CD4-positive, CD25-positive, alpha-beta regulatory T cell (primary cell): Measurements from ENCODE around the gene PLXNA4. TPM values are rescaled to one million over a fixed set of nuclear protein-coding genes. Genes with fewer than 3 reads are reported as not detected.
A peak's percentile ranks its signal among the peaks of the same experiment; 100 is the strongest.

ENCODE experiments used
- ATAC-seq, 2 donors: fragments of 150-1000 bp; cut with Tn5 transposase; one replicate each; pipeline ENCODE4 v1.10.0; 2021; ENCODE audit warnings: low read depth in 2 of 2, moderate number of reproducible peaks in 2 of 2, moderate library complexity in 1 of 2
- DNase-seq, 3 donors: peaks; one replicate each; pipeline versions ENCODE4 v3.0.0 to v3.0.0-alpha.2; 2012 to 2022; ENCODE audit warnings: mixed read lengths in 1 of 3
- H3K27ac ChIP-seq: one replicate; pipeline ENCODE4 v1.7.0; 2013; ENCODE audit warnings: mild to moderate bottlenecking, low read length; ENCODE audit not compliant: insufficient read depth, poor library complexity, severe bottlenecking
- H3K27me3 ChIP-seq: one replicate; pipeline ENCODE4 v1.7.0; 2013; ENCODE audit warnings: low read length; ENCODE audit not compliant: control insufficient read depth, insufficient read depth
- H3K36me3 ChIP-seq: one replicate; pipeline ENCODE4 v1.7.0; 2013; ENCODE audit warnings: mild to moderate bottlenecking, low read length, moderate library complexity; ENCODE audit not compliant: control insufficient read depth, insufficient read depth
- H3K4me1 ChIP-seq: 2 replicates; pipeline ENCODE4 v1.7.0; 2013; ENCODE audit warnings: mild to moderate bottlenecking, low read length; ENCODE audit not compliant: insufficient read depth, control insufficient read depth, poor library complexity, severe bottlenecking
- H3K4me3 ChIP-seq: one replicate; pipeline ENCODE4 v1.7.0; 2013; ENCODE audit warnings: low read depth, mild to moderate bottlenecking, low read length, moderate library complexity
- H3K9me3 ChIP-seq, 2 experiments: 1 replicate in 1 of 2; 2 replicates in 1 of 2; pipeline ENCODE4 v1.7.0; 2013; ENCODE audit warnings: low read length in 2 of 2, mild to moderate bottlenecking in 1 of 2, moderate library complexity in 1 of 2; ENCODE audit not compliant: control insufficient read depth in 2 of 2
- H3K27ac Mint-ChIP-seq, 3 donors: one replicate each; pipeline ENCODE4 v1.8.0; 2020 to 2022; ENCODE audit warnings: mild to moderate bottlenecking in 3 of 3, mixed read lengths in 3 of 3, moderate library complexity in 2 of 3
- H3K27me3 Mint-ChIP-seq: one replicate; pipeline ENCODE4 v1.8.0; 2022; ENCODE audit warnings: mild to moderate bottlenecking, mixed read lengths
- H3K36me3 Mint-ChIP-seq: one replicate; pipeline ENCODE4 v1.8.0; 2020; ENCODE audit warnings: mixed read lengths
- H3K4me1 Mint-ChIP-seq, 4 donors: one replicate each; pipeline ENCODE4 v1.8.0; 2020 to 2022; ENCODE audit warnings: mixed read lengths in 4 of 4, mild to moderate bottlenecking in 1 of 4
- H3K4me3 Mint-ChIP-seq, 4 donors: one replicate each; pipeline ENCODE4 v1.8.0; 2020 to 2022; ENCODE audit warnings: mild to moderate bottlenecking in 4 of 4, mixed read lengths in 4 of 4, moderate library complexity in 3 of 4
- H3K9me3 Mint-ChIP-seq, 7 donors: one replicate each; pipeline ENCODE4 v1.8.0; 2020 to 2022; ENCODE audit warnings: mixed read lengths in 7 of 7, mild to moderate bottlenecking in 3 of 7, moderate library complexity in 2 of 7
- polyA plus RNA-seq, 4 donors: library from polyadenylated mRNA; unstranded; fragments of 300-500 nt; fragmentation: Illumina TruSeq; gene quantifications; one replicate each; pipeline ENCODE4 v1.2.3, GENCODE V29; 2021
- total RNA-seq: library from RNA; stranded (reverse); gene quantifications from one replicate; pipeline ENCODE4 v1.2.3, GENCODE V29; 2022

Gene PLXNA4
- total and polyA plus RNA-seq, 5 donors from 2014 or later, result 0.27 TPM; not detected in 4

DNA sequence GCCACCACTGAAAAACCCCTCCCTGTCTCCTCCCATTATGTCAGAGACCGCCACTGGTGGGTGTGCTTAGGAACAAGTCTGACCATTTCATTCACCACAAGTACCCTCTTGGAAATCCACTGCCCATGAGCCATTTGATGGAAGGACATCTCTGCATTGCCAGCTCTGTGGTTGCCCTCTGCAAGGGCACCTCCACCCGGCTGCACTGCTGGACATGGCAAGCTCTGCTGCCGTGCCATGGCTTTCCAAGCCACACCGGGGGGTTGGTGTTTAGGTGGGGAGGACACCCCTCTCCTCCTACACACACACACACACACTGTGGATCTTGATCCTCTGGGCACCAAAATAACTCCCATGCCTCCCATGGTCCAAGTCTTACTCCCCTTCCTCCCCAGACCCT lies 5.2 kb upstream of the PLXNA4 start:
- DNase-seq (no peak), ATAC-seq (no peak)
- Histone ChIP-seq H3K36me3 (no peaks in the 10 kb centered on the region), H3K27ac (no peak overlapping the region), H3K4me3 (no peak overlapping the region), H3K27me3 (peaks cover 14% of the 10 kb centered on the region), H3K9me3 (no peaks in the 10 kb centered on the region), H3K4me1 (no peaks in the 10 kb centered on the region)
- H3K4me3 Mint-ChIP-seq, result no peak overlapping the region
- peak overlapping the region in 1 of 3 donors; percentile 52 for H3K27ac Mint-ChIP-seq
- H3K9me3 Mint-ChIP-seq, result peaks cover 0 to 2% (median 0%) of the 10 kb centered on the region in 7 donors
- peaks cover 27% of the 10 kb centered on the region for H3K27me3 Mint-ChIP-seq
- no peaks in the 10 kb centered on the region for H3K36me3 Mint-ChIP-seq
- H3K4me1 Mint-ChIP-seq, result peaks cover 0 to 5% (median 0%) of the 10 kb centered on the region in 4 donors

DNA sequence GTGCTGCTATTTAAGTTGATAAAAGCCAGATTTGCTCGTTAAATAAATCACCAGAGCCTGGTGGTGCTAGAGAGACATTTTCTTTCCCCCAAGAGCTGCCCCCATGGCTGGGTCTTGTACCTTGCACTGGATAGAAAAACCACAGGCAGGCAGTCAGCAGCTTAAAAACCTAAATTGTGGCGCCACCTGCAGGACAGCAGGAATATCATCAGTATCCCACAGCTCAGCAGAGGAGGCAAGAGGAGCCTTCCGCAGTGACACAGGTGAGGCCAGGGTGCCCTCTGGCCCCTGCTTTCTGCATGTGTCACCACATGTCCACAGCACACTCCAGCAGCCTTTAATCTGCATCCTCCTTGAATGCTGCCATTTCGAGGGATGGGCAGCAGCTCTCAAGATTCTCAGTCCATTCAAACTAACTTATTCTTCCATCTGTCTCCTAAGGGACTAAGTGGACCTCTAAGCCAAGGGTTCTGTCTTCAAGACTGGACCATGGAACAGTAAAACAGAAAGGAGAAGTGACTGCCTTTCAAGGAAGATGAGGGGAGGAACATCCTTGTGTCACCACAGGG lies 4.5 kb upstream of the PLXNA4 start:
- Mint-ChIP-seq H3K4me3 (no peak overlapping the region), H3K4me1 (peaks cover 0 to 5% (median 0%) of the 10 kb centered on the region in 4 donors), H3K27me3 (peaks cover 28% of the 10 kb centered on the region), H3K36me3 (no peaks in the 10 kb centered on the region), H3K27ac (no peak overlapping the region), H3K9me3 (peaks cover 0 to 2% (median 0%) of the 10 kb centered on the region in 7 donors)
- ATAC-seq (no peak), DNase-seq (peak in 2 of 3 donors; percentile 24 to 78)
- Histone ChIP-seq H3K27ac (no peak overlapping the region), H3K9me3 (no peaks in the 10 kb centered on the region), H3K36me3 (no peaks in the 10 kb centered on the region), H3K27me3 (peaks cover 14% of the 10 kb centered on the region), H3K4me3 (no peak overlapping the region), H3K4me1 (no peaks in the 10 kb centered on the region)

DNA sequence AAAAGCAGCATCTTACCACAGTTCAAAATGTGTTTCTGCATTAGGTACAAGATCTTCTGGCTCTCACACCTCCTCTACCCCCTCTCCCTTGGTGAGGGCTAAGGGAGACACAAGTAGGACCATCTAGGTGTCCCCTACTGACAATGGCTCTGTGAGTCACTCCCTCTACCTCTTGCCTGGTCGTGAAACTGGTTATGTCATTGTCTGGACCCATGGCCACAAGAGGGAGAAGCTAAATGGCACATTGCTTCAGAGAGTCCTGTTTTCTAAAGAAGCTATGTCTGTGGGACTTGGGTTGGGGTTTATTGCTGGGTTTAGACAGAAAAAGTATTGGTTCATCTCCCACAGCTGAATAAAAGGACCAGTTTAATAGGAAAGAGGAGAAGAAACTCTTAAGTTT lies 4.0 kb upstream of the PLXNA4 start:
- Histone ChIP-seq H3K9me3 (no peaks in the 10 kb centered on the region), H3K36me3 (no peaks in the 10 kb centered on the region), H3K27ac (no peak overlapping the region), H3K4me3 (no peak overlapping the region), H3K27me3 (peaks cover 18% of the 10 kb centered on the region), H3K4me1 (no peaks in the 10 kb centered on the region)
- Mint-ChIP-seq H3K27me3 (peaks cover 31% of the 10 kb centered on the region), H3K27ac (no peak overlapping the region), H3K9me3 (peaks cover 0 to 2% (median 0%) of the 10 kb centered on the region in 7 donors), H3K36me3 (no peaks in the 10 kb centered on the region), H3K4me1 (peaks cover 0 to 8% (median 0%) of the 10 kb centered on the region in 4 donors), H3K4me3 (no peak overlapping the region)
- DNase-seq, result no peak
- ATAC-seq, result no peak

DNA sequence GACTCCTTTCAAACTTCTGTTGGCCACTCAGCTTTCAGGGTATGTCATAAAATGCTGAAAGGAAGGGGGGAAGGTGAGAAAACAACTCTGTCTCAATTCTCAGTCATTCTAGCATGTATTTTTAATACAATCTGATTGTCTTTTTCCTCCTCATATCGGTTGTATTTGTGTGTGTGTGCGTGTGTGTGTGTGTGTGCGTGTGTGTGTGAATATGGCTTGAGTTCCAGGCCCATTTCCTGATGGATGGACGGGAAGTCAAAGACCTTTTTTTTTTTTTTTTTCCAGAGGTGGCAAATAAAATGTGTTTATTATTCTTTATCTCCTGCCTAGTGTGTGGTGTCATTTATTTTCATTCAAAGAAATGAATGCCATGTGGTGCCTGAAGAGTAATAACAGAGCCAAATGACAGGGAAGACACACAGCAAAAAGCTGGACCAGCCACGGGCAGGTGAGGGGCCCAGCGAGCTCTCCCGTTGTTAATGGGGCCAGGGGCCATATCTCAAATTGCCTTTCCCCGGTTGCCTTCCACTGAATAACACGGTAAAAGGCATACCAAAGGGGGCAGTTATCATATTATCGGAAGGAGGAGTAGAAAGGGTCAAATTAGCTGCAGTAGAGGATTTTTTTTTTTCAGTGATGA lies 3.1 kb upstream of the PLXNA4 start:
- Mint-ChIP-seq H3K4me3 (no peak overlapping the region), H3K9me3 (peaks cover 0 to 2% (median 0%) of the 10 kb centered on the region in 7 donors), H3K36me3 (no peaks in the 10 kb centered on the region), H3K27ac (no peak overlapping the region), H3K4me1 (peaks cover 0 to 13% (median 0%) of the 10 kb centered on the region in 4 donors), H3K27me3 (peaks cover 40% of the 10 kb centered on the region)
- DNase-seq (no peak), ATAC-seq (no peak)
- Histone ChIP-seq H3K4me1 (no peaks in the 10 kb centered on the region), H3K4me3 (no peak overlapping the region), H3K27ac (no peak overlapping the region), H3K9me3 (no peaks in the 10 kb centered on the region), H3K36me3 (no peaks in the 10 kb centered on the region), H3K27me3 (peaks cover 24% of the 10 kb centered on the region)

DNA sequence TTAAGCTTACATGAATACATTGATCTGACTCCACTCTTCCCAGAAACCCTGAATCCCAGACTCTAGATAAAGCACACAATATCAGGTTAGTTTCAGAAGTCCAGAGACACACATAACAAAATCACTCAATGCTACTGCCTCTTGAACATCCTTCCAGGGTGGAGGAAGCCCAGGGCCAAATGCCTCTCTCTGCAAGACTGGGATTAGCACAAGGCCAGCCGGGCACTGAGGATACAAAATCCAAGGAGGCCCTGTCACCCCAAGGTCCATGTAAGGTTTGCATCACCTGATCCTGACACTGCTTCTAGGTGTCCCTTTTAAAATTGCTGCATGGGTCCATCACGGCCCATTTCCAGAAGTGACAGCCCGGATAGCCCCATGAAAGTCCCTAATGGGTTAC lies 2.6 kb upstream of the PLXNA4 start:
- H3K27me3 ChIP-seq, result peaks cover 24% of the 10 kb centered on the region
- DNase-seq (no peak), ATAC-seq (no peak)
- no peaks in the 10 kb centered on the region for H3K9me3 ChIP-seq
- peaks cover 0 to 2% (median 0%) of the 10 kb centered on the region in 7 donors for H3K9me3 Mint-ChIP-seq
- H3K4me1 Mint-ChIP-seq, result peaks cover 0 to 13% (median 0%) of the 10 kb centered on the region in 4 donors
- H3K4me1 ChIP-seq, result no peaks in the 10 kb centered on the region
- H3K27ac ChIP-seq, result no peak overlapping the region
- no peaks in the 10 kb centered on the region for H3K36me3 ChIP-seq
- H3K27me3 Mint-ChIP-seq, result peaks cover 45% of the 10 kb centered on the region
- H3K4me3 ChIP-seq, result no peak overlapping the region
- no peaks in the 10 kb centered on the region for H3K36me3 Mint-ChIP-seq
- no peak overlapping the region for H3K27ac Mint-ChIP-seq
- no peak overlapping the region for H3K4me3 Mint-ChIP-seq

- Mint-ChIP-seq H3K27me3 (peaks cover 54% of the 10 kb centered on the region), H3K9me3 (peaks cover 0 to 2% (median 0%) of the 10 kb centered on the region in 7 donors), H3K4me1 (peaks cover 0 to 16% (median 0%) of the 10 kb centered on the region in 4 donors), H3K27ac (no peak overlapping the region), H3K4me3 (peak overlapping the region in 3 of 4 donors; percentile 55 to 76 (median 62)), H3K36me3 (no peaks in the 10 kb centered on the region)
- H3K27me3 ChIP-seq, result peaks cover 30% of the 10 kb centered on the region
- H3K4me3 ChIP-seq, result no peak overlapping the region
- ATAC-seq (no peak), DNase-seq (no peak)
- no peaks in the 10 kb centered on the region for H3K4me1 ChIP-seq
- H3K36me3 ChIP-seq, result no peaks in the 10 kb centered on the region
- H3K27ac ChIP-seq, result no peak overlapping the region
- H3K9me3 ChIP-seq, result no peaks in the 10 kb centered on the region
Measured at GRCh38 chr7:132578050-132578370, 1.7 kb upstream of the PLXNA4 start.

- no peaks in the 10 kb centered on the region for H3K4me1 ChIP-seq
- no peak overlapping the region for H3K4me3 ChIP-seq
- no peak overlapping the region for H3K27ac Mint-ChIP-seq
- H3K4me3 Mint-ChIP-seq, result peak overlapping the region in 1 of 4 donors; percentile 61
- DNase-seq (no peak), ATAC-seq (no peak)
- no peak overlapping the region for H3K27ac ChIP-seq
- H3K27me3 ChIP-seq, result peaks cover 33% of the 10 kb centered on the region
- H3K4me1 Mint-ChIP-seq, result peaks cover 0 to 16% (median 0%) of the 10 kb centered on the region in 4 donors
- H3K9me3 ChIP-seq, result no peaks in the 10 kb centered on the region
- peaks cover 59% of the 10 kb centered on the region for H3K27me3 Mint-ChIP-seq
- H3K9me3 Mint-ChIP-seq, result peaks cover 0 to 2% (median 0%) of the 10 kb centered on the region in 7 donors
- no peaks in the 10 kb centered on the region for H3K36me3 ChIP-seq
- H3K36me3 Mint-ChIP-seq, result no peaks in the 10 kb centered on the region
Measured at GRCh38 chr7:132577206-132578049, 1.2 kb upstream of the PLXNA4 start.
